Measurements from ENCODE around the gene ZC3H18. TPM values are rescaled to one million over a fixed set of nuclear protein-coding genes. Genes with fewer than 3 reads are reported as not detected.
A peak's percentile ranks its signal among the peaks of the same experiment; 100 is the strongest.

ZC3H18 gene
- polyA plus RNA-seq, 3 donors: 5.5 to 36.4 (median 6.8) TPM

GRCh38 chr16:88578446-88579313, 8.5 kb downstream of the ZC3H18 start:
- no peak overlapping the region for H2AFZ ChIP-seq (ENCODE audit: insufficient read depth, low read depth, low read length, poor library complexity, severe bottlenecking)
- H3K9ac ChIP-seq (ENCODE audit: insufficient read depth, low read length, poor library complexity, severe bottlenecking): no peak overlapping the region
- peaks cover 79 to 97% of the 10 kb centered on the region in 2 donors for H3K36me3 Mint-ChIP-seq
- H3K27me3 ChIP-seq (ENCODE audit: control insufficient read depth in 2 of 2, insufficient read depth in 2 of 2, low read length in 2 of 2): no peaks in the 10 kb centered on the region
- H3K27ac Mint-ChIP-seq: peak overlapping the region in 3 of 7 donors; percentile 2 to 66 (median 59)
- WGBS (ENCODE audit: insufficient coverage): 96% methylated on average over 22 of the region's 26 CpGs
- H3K4me3 Mint-ChIP-seq: no peak overlapping the region
- H3K79me2 ChIP-seq (ENCODE audit: insufficient read depth, low read length): peaks cover 100% of the 10 kb centered on the region
- no peaks in the 10 kb centered on the region for H3K4me1 ChIP-seq (ENCODE audit: control insufficient read depth in 1 of 2, insufficient read depth in 2 of 2, low read length in 2 of 2)
- peaks cover 3% of the 10 kb centered on the region for H3K4me1 Mint-ChIP-seq
- intact Hi-C loops (cut with micrococcal nuclease): loop anchor here in 1 of 2 donors (10.0 kb wide), 1 partner anchor 86 kb away; the partner anchor contains the start of gene MVD
- H3K9me3 ChIP-seq (replicated peaks in 1 of 2; ENCODE audit: control insufficient read depth in 1 of 2, insufficient read depth in 1 of 2, low read length in 2 of 2): no peaks in the 10 kb centered on the region
- H3K27me3 Mint-ChIP-seq (ENCODE audit: low read depth in 3 of 3): no peaks in the 10 kb centered on the region
- DNase-seq: no peak
- H3K36me3 ChIP-seq (replicated peaks in 1 of 2; ENCODE audit: control insufficient read depth in 1 of 2, insufficient read depth in 2 of 2, low read length in 2 of 2): peaks cover 72 to 92% of the 10 kb centered on the region in 2 donors
- TF ChIP-seq CTCF (IDR thresholded peaks at IDR 0.05): no peak
- peaks cover 0 to 5% (median 0%) of the 10 kb centered on the region in 7 donors for H3K9me3 Mint-ChIP-seq
- peaks cover 99% of the 10 kb centered on the region for H4K20me1 ChIP-seq (ENCODE audit: insufficient read depth, low read length)
- no peak overlapping the region for H3K4me3 ChIP-seq (replicated peaks in 1 of 3; ENCODE audit: low read depth in 2 of 3, low read length in 3 of 3)
- H3K4me2 ChIP-seq (replicated peaks; ENCODE audit: extremely low read depth, low read length, poor library complexity, severe bottlenecking): no peak overlapping the region
- no peak overlapping the region for H3K27ac ChIP-seq (ENCODE audit: low read depth in 1 of 2, low read length in 2 of 2)

- WGBS (ENCODE audit: insufficient coverage): 97% methylated on average over 15 of the region's 16 CpGs
- H3K27me3 Mint-ChIP-seq (ENCODE audit: low read depth in 3 of 3): no peaks in the 10 kb centered on the region
Observed at GRCh38 chr16:88580371-88580770, 10.2 kb downstream of the ZC3H18 start.

More at GRCh38 chr16:88580371-88580770, 10.2 kb downstream of the ZC3H18 start:
- no peak overlapping the region for H3K4me2 ChIP-seq (replicated peaks; ENCODE audit: extremely low read depth, low read length, poor library complexity, severe bottlenecking)
- TF ChIP-seq CTCF (IDR thresholded peaks at IDR 0.05): no peak
- peaks cover 100% of the 10 kb centered on the region for H4K20me1 ChIP-seq (ENCODE audit: insufficient read depth, low read length)
- peak overlapping the region in 1 of 7 donors; percentile 53 for H3K27ac Mint-ChIP-seq
- H3K9ac ChIP-seq (ENCODE audit: insufficient read depth, low read length, poor library complexity, severe bottlenecking): no peak overlapping the region
- no peak overlapping the region for H3K4me3 ChIP-seq (replicated peaks in 1 of 3; ENCODE audit: low read depth in 2 of 3, low read length in 3 of 3)
- DNase-seq: no peak
- no peak overlapping the region for H2AFZ ChIP-seq (ENCODE audit: insufficient read depth, low read depth, low read length, poor library complexity, severe bottlenecking)
- peaks cover 0 to 5% (median 0%) of the 10 kb centered on the region in 7 donors for H3K9me3 Mint-ChIP-seq
- H3K4me1 Mint-ChIP-seq: peaks cover 3% of the 10 kb centered on the region
- no peaks in the 10 kb centered on the region for H3K27me3 ChIP-seq (ENCODE audit: control insufficient read depth in 2 of 2, insufficient read depth in 2 of 2, low read length in 2 of 2)
- no peaks in the 10 kb centered on the region for H3K9me3 ChIP-seq (replicated peaks in 1 of 2; ENCODE audit: control insufficient read depth in 1 of 2, insufficient read depth in 1 of 2, low read length in 2 of 2)
- no peak overlapping the region for H3K27ac ChIP-seq (ENCODE audit: low read depth in 1 of 2, low read length in 2 of 2)
- intact Hi-C loops (cut with micrococcal nuclease): no loop called here
- peaks cover 77 to 99% of the 10 kb centered on the region in 2 donors for H3K36me3 ChIP-seq (replicated peaks in 1 of 2; ENCODE audit: control insufficient read depth in 1 of 2, insufficient read depth in 2 of 2, low read length in 2 of 2)
- H3K4me3 Mint-ChIP-seq: no peak overlapping the region
- H3K79me2 ChIP-seq (ENCODE audit: insufficient read depth, low read length): peaks cover 99% of the 10 kb centered on the region
- H3K36me3 Mint-ChIP-seq: peaks cover 74 to 93% of the 10 kb centered on the region in 2 donors
- H3K4me1 ChIP-seq (ENCODE audit: control insufficient read depth in 1 of 2, insufficient read depth in 2 of 2, low read length in 2 of 2): no peaks in the 10 kb centered on the region

Data from CD14-positive monocyte (primary cell).